Activated effector memory CD4-positive, alpha-beta T cell treated with Interleukin-2 at 50 U/mL for 16 hours (primary cell): ENCODE results near the gene LRRC73.
"Not testable (repeated sequence)": the region's sequence is repeated elsewhere in the genome, so short reads cannot be mapped to it uniquely, and the experiment has no call there.

ENCODE experiments used
- DNase-seq: peaks from one replicate; pipeline ENCODE4 v3.0.0-alpha.2; 2020

The LRRC73 gene

GRCh38 chr6:43509984-43510826 lies at the start of gene LRRC73:
Gene LRRC73, minus strand, starts transcription at chr6:43510346. Its CDS starts 561 bp downstream, at chr6:43509785.
- DNase-seq = peak; percentile 68

- DNase-seq = no peak
Measured at GRCh38 chr6:43559328-43559727, 49.2 kb upstream of the LRRC73 start.

GRCh38 chr6:43557620-43558019 lies 47.5 kb upstream of the LRRC73 start:
- not testable (repeated sequence) for DNase-seq

GRCh38 chr6:43547222-43547621 lies 37.1 kb upstream of the LRRC73 start:
- DNase-seq = no peak

- DNase-seq = no peak
Measured at GRCh38 chr6:43544461-43544860, 34.3 kb upstream of the LRRC73 start.

- DNase-seq = no peak
Measured at GRCh38 chr6:43541774-43542471, 31.8 kb upstream of the LRRC73 start.

GRCh38 chr6:43540507-43540906 lies 30.4 kb upstream of the LRRC73 start:
- no peak for DNase-seq

- DNase-seq = not testable (repeated sequence)
Measured at GRCh38 chr6:43539409-43539808, 29.3 kb upstream of the LRRC73 start.

- DNase-seq = not testable (repeated sequence)
Measured at GRCh38 chr6:43538986-43539385, 28.8 kb upstream of the LRRC73 start.

- DNase-seq = no peak
Measured at GRCh38 chr6:43532201-43532600, 22.1 kb upstream of the LRRC73 start.

- no peak for DNase-seq
Measured at GRCh38 chr6:43524483-43524961, 14.4 kb upstream of the LRRC73 start.

- no peak for DNase-seq
Measured at GRCh38 chr6:43523284-43523683, 13.1 kb upstream of the LRRC73 start.

GRCh38 chr6:43522547-43523261 lies 12.6 kb upstream of the LRRC73 start:
- no peak for DNase-seq

- DNase-seq = no peak
Measured at GRCh38 chr6:43521836-43522235, 11.7 kb upstream of the LRRC73 start.

- DNase-seq = no peak
Measured at GRCh38 chr6:43520097-43520496, 10.0 kb upstream of the LRRC73 start.

- no peak for DNase-seq
Measured at GRCh38 chr6:43517505-43518357, 7.6 kb upstream of the LRRC73 start.

- DNase-seq = peak; percentile 94
Measured at GRCh38 chr6:43516697-43517504, 6.8 kb upstream of the LRRC73 start, which contains the start of the genes POLR1C and YIPF3. Gene POLR1C, plus strand, starts transcription at chr6:43517089. Its CDS starts 21 bp downstream, at chr6:43517110. Gene YIPF3, minus strand, starts transcription at chr6:43516926. Its CDS starts 119 bp downstream, at chr6:43516807.

GRCh38 chr6:43516367-43516696 lies 6.2 kb upstream of the LRRC73 start:
- DNase-seq = no peak

GRCh38 chr6:43515808-43516207 lies 5.7 kb upstream of the LRRC73 start:
- DNase-seq = no peak

GRCh38 chr6:43511824-43512415 lies 1.8 kb upstream of the LRRC73 start:
- no peak for DNase-seq

- DNase-seq = no peak
Measured at GRCh38 chr6:43510827-43511163, 649 bp upstream of the LRRC73 start.
